Limb (tissue), 2 donors: ENCODE results near the gene RAB44.
"Not testable (repeated sequence)": the region's sequence is repeated elsewhere in the genome, so short reads cannot be mapped to it uniquely, and the experiment has no call there.

ENCODE experiments used
- DNase-seq, 2 donors: peaks; one replicate each; pipeline ENCODE4 v3.0.0-alpha.2; 2016; ENCODE audit errors: extremely low spot score in 2 of 2

Gene RAB44

GRCh38 chr6:36697481-36697903, at the start of gene RAB44:
RAB44 (plus strand) TSS chr6:36697826; CDS start chr6:36704236, 6,410 bp downstream.
- DNase-seq, result no peak

GRCh38 chr6:36649086-36649485, 48.5 kb upstream of the RAB44 start:
- DNase-seq, result no peak

GRCh38 chr6:36649701-36650484, 47.7 kb upstream of the RAB44 start:
- no peak for DNase-seq

- DNase-seq, result no peak
These were observed 46.7 kb upstream of the RAB44 start for GRCh38 chr6:36650848-36651478.

- DNase-seq, result no peak
These were observed 45.8 kb upstream of the RAB44 start for GRCh38 chr6:36651659-36652379.

GRCh38 chr6:36654469-36654868, 43.2 kb upstream of the RAB44 start:
- DNase-seq, result not testable (repeated sequence)

GRCh38 chr6:36655085-36655724, 42.4 kb upstream of the RAB44 start:
- peak in 1 of 2 donors; percentile 31 for DNase-seq

GRCh38 chr6:36656441-36656840, 41.2 kb upstream of the RAB44 start:
- DNase-seq, result no peak

- DNase-seq, result no peak
These were observed 40.4 kb upstream of the RAB44 start for GRCh38 chr6:36657271-36657670.

- DNase-seq, result no peak
These were observed 39.6 kb upstream of the RAB44 start for GRCh38 chr6:36657942-36658544.

GRCh38 chr6:36659271-36659670, 38.4 kb upstream of the RAB44 start:
- no peak for DNase-seq

GRCh38 chr6:36660771-36661471, 36.7 kb upstream of the RAB44 start:
- DNase-seq, result peak in 1 of 2 donors; percentile 71

- DNase-seq, result no peak
These were observed 35.2 kb upstream of the RAB44 start for GRCh38 chr6:36662380-36662779.

- no peak for DNase-seq
These were observed 34.8 kb upstream of the RAB44 start for GRCh38 chr6:36662827-36663256.

- no peak for DNase-seq
These were observed 33.9 kb upstream of the RAB44 start for GRCh38 chr6:36663504-36664446.

- no peak for DNase-seq
These were observed 32.4 kb upstream of the RAB44 start for GRCh38 chr6:36665180-36665579.

- no peak for DNase-seq
These were observed 31.3 kb upstream of the RAB44 start for GRCh38 chr6:36666287-36666686.

GRCh38 chr6:36666826-36667591, 30.6 kb upstream of the RAB44 start:
- no peak for DNase-seq

GRCh38 chr6:36668591-36668990, 29.0 kb upstream of the RAB44 start:
- no peak for DNase-seq
